NCI-H1048 (cell line): ENCODE data around the gene OPCML.

Experiments
- DNase-seq: peaks from one replicate; lab custom pipeline; 2025; lab: John Stamatoyannopoulos, UW

Gene OPCML

DNA sequence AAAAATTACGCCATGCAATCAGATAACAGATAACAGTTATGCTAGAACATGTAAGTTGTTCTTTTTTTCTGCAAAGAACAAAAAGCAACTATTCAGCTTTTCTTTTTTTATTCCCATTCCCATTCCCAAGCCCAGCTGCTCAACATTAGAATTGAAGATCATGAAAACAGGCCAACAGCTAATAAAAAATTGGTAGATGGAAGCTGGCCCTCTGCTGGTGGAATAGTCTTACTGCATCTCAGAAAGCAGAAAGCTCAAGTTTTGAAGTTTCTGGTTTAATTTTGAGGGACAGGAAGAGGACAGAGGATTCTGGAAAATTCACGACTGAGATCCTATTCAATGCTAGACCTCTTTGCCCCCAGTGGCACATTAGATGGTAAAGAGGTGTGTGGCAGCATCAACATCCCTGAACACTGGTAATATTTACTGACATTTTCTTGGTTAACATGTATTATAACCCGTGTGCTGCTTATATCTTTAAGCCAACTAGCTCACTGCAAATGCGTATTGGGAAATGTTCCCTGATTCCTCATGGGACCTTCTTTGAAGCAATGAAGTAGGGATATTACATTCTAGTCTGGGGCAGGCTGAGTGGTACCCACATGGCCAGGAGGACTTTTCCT, 591.2 kb downstream of the OPCML start:
- no peak for DNase-seq

DNA sequence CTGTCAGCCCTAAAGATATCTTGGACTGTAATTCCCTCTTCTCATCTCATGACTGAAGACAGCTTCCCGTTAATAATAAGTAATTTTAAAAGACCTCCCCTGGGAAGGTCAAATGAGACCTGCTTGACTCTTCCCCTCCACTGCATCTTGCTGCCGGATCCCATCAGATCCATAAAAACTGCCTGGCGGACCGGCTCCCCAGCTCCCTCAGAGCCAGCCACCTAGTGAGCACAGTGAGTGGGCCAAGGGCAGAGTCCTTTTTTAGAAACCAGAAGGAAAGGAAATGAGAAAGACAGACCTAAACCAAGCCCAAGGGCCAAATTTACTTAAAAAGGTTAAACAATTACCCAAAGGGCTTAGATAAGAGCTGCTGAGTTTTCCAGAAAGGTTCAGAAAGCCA, 595.3 kb downstream of the OPCML start:
- DNase-seq = no peak

DNA sequence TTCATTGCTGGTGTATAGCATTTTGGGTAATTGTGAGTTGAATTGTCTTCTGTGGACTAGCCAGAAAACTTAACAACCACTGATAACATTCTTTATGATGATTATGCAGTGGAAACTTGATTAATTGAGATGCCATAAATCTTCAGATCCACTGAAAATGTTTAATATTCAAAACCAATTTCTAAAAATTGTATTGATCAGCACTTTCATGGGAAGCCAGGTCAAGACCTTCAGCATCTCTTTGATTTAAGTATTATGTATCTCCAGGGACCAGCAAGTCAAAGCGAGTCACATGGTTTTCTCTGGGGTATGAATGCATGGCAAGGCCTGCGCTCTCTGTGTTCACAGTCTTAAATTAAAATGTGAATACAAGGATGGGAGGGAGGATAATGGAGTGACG, 596.9 kb downstream of the OPCML start:
- no peak for DNase-seq

DNA sequence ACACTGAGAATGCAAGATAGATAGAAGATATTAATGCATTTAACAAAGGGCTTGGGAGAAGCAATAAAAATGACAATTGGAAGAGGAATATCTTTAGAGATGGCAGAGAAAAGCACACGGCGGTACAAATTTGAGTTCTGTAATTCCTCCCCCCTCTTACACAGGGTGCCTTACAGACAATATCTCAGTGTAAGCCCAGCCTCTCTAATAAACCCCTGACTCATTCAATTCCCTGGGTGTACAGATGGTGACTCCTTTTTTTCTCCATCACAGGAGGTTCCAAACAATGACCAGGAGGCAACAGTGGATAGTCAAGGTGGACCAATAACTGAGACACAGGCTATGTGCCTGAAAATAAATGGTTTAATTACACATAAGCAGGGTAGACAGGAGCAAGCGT, 598.6 kb downstream of the OPCML start:
- no peak for DNase-seq

DNA sequence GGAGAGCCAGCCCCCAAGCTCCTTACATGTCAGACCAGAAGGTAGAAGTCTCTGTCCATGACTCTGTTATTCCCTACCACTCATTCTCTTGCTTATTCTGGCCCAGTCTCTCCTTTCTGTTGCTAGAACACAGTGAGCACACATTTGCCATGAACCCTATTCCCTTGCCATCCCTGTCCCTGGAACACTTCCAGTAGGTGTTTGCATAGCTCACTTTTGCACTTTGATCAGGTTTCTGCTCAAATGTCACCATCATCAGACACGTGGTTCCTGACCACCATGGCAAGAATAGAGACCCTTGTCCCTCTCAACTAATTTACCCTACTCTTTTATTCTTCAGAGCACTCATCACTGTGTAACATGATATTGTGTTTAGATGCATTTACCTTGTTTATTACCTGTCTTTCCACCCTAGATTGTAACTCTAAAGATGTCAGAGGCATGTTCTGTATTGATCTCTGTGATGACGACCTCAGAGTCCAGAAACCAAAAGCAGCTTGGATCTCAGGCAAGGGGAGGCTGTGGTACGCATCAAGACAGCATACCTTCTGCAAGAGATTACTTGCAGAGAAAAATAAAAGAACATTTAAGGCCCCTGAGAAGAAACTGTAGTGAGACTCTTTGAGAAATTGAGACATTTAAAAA, 606.4 kb downstream of the OPCML start:
- DNase-seq = no peak

DNA sequence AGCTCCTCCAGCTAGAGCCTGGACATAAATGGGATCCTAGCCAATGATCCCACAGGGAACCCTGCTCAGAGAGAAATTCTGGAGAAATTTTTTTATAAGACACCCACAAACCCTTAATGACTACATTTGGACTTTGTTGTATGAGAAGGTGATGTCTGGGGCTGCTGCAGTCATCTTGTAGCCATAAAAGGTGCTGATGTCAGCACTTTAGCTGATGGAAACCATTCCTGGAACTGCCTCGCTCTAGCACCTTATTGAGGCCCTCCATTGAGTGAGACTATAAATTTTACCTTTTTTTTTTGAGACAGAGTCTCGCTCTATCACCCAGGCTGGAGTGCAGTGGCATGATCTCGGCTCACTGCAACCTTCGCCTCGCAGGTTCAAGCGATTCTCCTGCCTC, 610.7 kb downstream of the OPCML start:
- DNase-seq = no peak

DNA sequence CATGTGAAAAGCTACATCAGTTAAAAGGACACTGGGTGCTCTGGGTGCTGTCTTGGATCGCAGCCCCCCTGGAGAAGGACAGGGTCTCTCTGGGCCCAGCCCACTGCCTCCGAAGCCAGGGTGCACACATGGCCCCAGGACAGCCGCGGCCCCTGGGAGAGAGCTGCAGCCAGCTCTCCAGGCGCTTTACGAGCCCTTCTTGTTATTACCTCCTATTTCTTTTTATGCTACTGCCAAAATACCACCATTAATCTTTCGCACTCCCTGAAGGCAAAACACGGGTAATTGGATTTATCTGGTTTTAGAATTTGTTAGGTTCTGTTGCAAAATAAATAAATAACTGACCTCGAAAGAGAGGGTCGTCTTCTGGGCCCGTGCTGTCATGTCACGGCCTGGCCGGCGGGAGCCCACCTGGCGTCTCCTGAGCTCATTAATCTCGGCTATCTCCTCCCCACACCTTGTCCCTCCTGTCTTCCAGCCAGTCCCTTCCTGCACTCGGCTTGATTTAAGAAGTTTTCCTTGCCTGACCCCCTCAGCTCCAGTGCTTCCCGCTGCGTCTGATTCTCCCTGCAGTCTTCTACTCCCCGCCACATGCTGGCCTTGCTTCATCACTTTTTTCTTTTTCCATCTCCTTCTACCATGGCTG, 611.7 kb downstream of the OPCML start:
- no peak for DNase-seq

DNA sequence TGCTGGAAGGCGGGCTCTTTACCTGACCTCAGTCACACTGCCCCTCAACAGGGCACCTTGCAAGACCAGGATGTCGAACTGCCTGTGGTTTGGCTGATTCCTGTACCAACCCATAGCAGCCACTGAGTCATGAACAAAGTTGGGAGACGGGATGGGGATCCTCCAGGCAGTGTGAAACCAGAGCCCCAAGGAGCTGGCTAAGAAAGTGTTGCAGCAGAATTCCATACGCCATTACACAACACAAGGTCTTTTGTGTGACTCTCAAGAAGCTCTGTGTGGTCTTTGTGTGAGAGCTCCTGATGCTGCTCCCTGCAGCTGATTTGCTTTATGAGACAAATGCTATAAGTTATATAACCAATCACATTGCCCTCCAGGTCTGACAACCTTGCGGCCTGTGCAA, 617.7 kb downstream of the OPCML start:
- no peak for DNase-seq

DNA sequence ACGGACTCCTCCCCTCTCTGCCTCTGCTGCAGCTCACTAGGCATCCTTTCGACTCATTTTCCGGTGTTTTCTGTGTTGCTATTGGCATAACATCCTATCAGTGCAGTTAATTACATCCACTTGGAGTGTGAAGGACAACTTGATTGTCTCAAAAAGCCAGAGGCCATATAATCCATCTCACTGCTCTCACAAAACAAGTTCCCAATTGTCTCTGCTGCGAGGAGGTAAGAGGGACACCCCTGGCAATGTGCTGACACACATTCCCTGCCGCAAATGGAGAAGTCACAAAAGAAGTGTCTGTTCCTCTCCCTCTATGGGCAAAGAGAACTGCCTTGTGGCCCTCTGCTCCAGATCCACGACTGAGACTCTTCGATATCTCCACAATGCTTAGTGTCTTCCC, 618.4 kb downstream of the OPCML start:
- DNase-seq = no peak

DNA sequence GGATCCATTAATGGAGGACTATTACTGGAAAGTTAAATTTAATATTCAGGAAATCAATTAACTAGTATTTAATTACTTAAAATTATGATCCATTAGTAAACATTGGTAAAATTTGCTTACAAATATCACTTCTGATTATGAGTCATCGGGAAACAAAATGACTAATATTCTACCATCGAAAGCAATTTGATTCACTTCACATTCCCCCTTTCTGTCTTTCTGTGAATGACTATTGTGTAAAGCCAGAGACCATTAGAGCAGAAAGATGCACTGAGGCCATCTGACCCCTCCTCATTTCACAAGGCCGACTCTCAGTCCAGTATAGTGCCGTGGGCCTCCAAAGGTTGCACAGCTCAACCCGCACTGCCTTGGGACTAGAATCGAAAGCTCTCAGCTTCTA, 619.0 kb downstream of the OPCML start:
- DNase-seq = no peak

DNA sequence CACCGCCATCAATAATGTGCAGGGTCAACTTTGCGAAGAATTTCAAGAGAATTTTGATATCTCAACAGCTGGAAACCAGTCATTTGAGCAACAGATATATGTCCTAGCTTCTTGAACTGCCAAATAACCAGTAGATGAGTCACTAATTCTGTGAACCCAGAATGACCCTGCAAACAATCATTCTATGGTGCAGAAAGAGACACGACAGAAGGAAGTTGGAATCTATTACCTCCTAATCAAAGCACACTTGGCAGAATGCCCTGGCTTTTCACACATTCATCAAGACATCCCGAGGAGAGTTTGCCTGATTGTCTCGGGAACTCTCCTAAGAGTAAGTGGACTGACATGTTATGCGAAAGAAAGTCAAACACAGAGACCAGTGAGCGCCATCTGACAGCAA, 621.1 kb downstream of the OPCML start:
- DNase-seq = no peak

DNA sequence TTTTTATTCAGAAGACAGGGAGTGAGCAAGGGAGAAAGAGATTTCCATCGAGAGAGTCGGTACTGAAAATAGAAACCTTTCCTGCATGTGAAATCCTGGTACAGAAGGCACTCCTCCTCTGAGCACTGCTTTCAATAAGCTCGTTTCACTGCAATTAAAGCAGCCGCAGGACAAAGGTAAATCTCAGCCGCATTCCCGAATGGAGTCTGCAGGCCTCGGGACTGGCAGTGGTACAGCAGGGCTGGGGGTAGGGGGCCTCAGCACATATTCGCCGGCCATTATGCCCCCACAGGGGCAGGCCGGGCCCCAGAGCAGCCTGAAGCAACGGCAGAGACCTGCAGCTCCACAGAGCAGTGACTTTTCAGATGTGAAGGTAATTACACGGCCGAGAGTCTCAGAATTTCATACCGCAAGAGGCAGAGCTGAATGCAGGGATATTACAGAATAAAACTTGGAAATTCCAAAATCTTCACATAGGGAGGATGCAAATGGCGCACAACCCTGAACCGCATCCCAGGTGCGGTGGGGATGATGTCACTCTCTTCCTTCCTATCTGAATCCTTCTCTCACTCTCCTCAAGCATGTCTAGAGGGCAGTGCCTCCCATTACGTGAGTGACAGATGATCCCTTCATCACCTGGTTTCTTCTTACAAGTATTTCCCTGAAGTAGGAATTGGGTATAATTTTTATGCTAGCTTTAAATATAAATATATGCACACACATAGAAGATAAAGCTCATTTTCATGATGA, 622.1 kb downstream of the OPCML start:
- no peak for DNase-seq

DNA sequence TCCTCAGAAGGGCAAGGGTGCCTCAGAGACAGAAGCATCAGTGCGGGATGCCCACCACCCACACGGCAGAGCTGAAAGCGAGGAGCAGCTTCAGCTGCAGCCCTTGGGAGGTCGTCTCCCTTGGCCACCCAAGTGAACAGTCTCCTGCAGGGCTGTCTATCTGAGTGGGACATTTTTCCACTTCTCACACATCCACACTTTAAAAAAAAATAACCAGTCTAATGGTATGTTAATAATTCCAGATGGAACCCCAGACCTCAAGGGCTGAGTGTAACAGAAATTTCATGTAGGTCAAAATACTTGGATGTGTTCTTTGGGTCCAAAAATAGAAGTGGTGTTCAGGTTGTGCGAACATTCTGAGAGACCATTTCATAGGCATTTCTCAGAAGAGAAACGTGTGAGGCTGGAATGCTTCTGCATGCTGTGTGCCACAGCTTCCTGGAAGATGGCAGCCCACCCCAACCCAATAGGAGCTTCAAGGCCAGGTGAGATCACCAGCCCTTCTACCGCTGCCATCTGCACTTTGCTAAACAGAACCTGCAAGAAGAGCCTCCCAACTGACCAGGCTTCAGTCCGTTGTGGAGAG, 623.2 kb downstream of the OPCML start:
- DNase-seq = no peak

DNA sequence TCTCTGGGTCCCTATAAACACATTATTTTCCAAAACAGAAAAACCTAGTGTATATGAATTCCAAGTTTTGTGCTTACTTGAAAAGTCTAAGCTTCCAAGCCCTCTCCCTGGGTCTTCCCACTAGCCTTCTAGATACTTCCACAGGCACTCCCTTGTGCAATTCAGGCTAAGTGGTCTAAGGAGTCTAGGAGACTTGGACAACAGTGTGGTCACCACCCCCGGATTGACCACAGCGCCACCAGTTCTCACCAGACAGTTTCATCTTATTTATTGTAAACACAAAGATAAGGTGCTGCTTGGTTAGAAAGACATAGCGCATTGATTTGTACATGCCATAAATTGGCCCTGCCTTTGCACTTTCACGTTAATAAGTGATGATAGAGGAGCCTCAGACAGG, 623.9 kb downstream of the OPCML start:
- DNase-seq = no peak

DNA sequence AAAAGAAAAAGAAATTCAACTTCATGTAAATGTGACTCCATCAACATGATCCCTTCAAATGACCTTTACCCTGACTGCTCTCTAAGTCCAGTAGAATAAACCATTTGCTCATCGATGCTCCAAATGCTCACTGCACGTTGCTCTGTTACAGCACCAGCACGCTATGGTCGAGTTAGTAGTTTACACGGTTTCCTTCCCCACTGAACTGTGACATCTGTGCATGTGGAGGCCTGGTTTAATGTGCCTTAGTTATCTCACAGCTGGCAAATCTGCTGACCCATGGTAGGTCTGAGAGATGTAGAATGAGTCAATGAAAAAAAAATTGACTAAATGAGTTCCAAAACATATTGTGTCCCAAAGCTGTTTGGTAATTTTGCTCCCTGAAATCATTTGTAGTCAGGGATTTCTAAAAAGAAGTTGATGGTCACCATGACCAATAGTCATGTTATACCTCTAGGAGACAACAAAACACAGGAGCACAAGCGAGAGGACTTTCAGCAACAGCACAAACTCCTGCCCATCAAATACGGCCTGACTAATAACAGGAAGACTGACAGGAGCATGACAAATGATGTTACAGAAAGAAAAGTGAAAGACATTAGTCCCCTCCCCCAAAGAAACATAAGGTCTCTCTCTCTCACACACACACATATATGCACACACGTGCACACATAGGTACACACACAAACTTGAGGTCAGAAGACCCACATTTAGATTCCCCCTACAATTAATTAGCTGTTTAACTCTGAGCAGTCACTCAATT, 624.5 kb downstream of the OPCML start:
- DNase-seq = no peak

DNA sequence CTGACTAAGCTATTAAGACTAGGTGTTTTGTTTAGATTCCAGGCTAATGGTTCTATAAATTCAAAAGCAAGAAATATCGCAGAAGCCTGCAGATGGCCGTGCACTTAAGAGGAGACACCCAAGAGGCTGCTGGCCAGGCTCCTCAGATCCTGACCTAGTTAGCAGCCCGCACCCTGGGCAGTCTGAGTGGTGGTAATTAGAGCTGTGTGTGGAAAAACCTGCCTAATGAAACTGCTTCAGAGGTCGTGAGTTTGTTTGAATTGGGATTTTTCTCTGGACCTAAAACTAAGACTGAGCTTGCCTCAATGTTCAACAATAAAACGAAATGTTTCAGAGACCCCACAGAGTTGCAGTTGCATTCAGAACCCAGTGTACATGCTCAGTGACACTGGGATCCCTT, 627.7 kb downstream of the OPCML start:
- DNase-seq = no peak

DNA sequence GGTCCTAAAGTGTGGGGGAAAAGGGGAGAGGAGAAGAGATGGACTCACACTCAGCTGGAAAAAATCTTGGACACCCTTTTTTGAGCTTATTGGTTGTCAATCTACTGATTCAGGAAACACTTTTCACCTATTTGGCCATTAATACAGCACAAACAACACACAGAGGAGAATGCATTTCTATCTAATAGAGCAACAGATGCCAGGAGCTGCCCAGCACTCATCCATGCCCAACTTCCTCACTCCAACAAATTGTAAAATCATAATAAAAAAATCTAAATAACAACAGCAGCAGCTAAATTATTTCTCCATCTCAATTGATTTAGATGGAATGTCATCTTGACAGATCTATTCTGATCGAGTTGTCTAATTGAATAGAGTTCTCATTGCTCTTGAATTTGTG, 628.2 kb downstream of the OPCML start:
- no peak for DNase-seq

DNA sequence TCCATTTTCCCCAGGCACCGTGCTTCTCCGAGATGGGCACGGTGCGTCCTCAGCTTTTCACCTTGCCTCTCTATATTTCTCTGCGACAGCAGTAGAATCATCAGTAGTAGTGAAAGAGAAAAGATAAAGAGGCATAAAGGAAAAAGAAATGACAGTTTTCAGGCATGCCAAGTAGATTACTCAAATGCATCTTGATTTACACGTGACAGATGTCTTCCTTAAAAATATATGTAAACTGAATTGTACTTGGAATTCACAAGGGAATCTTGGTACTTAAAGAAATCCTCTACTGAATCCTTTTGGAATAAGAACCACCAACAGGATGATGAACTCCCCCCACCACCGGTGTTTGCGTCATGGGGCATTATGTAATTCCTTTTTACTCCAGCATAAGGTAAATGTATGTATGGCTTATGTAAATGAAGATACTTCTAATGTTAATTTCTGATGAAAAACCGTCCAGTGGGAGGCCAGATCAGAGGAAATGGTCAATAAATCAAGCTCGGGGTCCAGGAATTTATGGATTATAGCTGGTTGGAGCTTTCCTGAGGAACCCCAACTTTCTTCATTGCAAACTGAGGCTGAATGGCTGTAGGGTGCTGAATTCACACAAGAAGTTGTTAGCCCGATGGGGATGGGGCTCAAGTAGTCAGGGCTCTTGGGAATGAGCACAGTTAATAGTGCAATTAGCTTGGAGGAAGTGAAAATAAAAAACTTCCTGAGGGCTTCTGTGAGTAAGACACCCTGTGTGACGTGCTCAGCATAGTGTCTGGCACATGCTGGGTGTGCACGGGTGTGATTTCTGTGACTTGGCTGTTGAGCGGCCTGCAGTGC, 630.4 kb downstream of the OPCML start:
- DNase-seq = no peak

DNA sequence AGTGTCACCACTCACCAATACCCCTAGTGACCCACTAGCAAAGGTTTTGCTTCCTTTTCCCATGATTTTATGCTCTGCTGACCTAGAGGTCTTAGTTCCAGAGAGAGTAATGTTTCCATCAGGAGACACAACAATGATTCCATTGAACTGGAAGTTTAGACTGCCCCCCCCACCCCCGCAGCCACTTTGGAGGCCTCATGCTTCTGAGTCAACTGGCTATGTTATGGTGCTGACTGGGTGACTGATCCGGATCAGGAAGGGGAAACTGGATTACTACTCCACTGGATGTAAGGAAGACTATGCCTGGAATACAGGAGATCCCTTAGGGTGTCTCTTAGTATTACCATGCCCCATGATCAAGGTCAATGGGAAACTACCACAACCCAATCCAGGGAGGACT, 633.6 kb downstream of the OPCML start:
- DNase-seq = no peak

DNA sequence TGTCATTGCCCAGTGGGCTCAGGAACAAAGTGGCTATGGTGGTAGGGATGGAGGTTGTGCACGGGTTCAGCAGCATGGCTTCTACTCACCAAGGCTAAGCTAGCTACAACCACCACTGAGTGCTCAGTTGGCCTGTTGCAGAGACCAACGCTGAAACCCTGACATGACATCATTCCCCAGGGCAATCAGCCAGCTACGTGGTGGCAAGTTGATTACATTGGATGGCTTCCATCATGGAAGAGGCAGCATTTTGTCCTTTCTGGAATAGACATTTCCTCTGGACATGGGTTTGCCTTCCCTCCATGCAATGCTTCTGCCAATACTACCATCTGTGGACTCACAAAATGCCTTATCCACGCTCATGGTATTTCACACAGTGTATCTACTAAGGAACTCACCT, 634.3 kb downstream of the OPCML start:
- no peak for DNase-seq

DNA sequence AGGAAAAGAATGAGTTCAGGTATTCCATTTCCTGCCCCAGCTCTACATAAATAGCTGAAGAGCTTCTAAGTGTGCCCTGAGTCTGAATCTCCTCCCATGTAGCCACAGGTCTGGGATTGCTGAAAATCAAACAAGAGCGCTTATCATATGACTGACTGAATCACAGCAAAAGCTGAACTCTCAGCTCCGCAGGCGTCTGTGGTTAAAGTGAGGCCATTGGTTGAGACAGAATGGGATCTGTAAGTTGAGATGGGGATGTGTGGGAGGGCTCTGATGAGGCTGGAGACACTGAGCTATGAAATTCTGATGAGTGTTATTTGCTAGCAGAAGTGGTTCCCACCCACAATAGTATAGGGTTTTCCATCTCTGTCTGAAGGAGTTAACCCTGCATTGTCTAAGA, 637.0 kb downstream of the OPCML start:
- no peak for DNase-seq
